22Rv1 (cell line): ENCODE measurements around the gene OGDH.
A peak's percentile ranks its signal among the peaks of the same experiment; 100 is the strongest.

Experiments
- H3K27ac ChIP-seq: fragments of 450-650 bp; 2 replicates; pipeline ENCODE4 v1.5.1; 2017
- CTCF ChIP-seq: fragments of 450-650 bp; IDR thresholded peaks from 2 replicates; pipeline ENCODE4 v1.5.1; 2017; ENCODE audit warnings: mild to moderate bottlenecking
- ZFX ChIP-seq: fragments of 450-650 bp; IDR thresholded peaks from 2 replicates; pipeline ENCODE4 v1.6.1; 2017; ENCODE audit warnings: antibody characterized with exemption, borderline replicate concordance

OGDH gene

GRCh38 chr7:44743750-44744149 is 137.3 kb downstream of the OGDH start:
- H3K27ac ChIP-seq: no peak overlapping the region
- no peak for TF ChIP-seq ZFX
- TF ChIP-seq CTCF: no peak

GRCh38 chr7:44748045-44748947 is 141.9 kb downstream of the OGDH start, which contains the start of gene ZMIZ2:
TSS of gene ZMIZ2 (plus strand) at chr7:44748847. CDS start at chr7:44756250, 7,403 bp downstream.
- peak within 1 kb of the TSS; percentile 92 for H3K27ac ChIP-seq
- TF ChIP-seq CTCF (no peak), ZFX (no peak)

GRCh38 chr7:44748948-44749731 is 142.7 kb downstream of the OGDH start:
- H3K27ac ChIP-seq: peak overlapping the region; percentile 92
- TF ChIP-seq ZFX: no peak
- TF ChIP-seq CTCF: no peak

- H3K27ac ChIP-seq: peak overlapping the region; percentile 92
- no peak for TF ChIP-seq ZFX
- TF ChIP-seq CTCF: no peak
Observed at GRCh38 chr7:44749992-44750391, 143.6 kb downstream of the OGDH start.

- TF ChIP-seq ZFX: no peak
- TF ChIP-seq CTCF: no peak
Observed at GRCh38 chr7:44750424-44750823, 144.0 kb downstream of the OGDH start.

GRCh38 chr7:44750921-44751571 is 144.6 kb downstream of the OGDH start:
- TF ChIP-seq CTCF (no peak), ZFX (no peak)
- peak overlapping the region; percentile 92; the same call in 1 of the 2 replicates for H3K27ac ChIP-seq

More at GRCh38 chr7:44750424-44750823, 144.0 kb downstream of the OGDH start:
- peak overlapping the region; percentile 92 for H3K27ac ChIP-seq
